NB4 (cell line): Measurements from ENCODE around the gene PDIA5.

Experiments
- DNase-seq: peaks from one replicate; pipeline ENCODE4 v3.0.0; 2010; ENCODE audit warnings: low read depth
- H3K4me3 ChIP-seq: one replicate; pipeline ENCODE4 v1.5.1; 2011; ENCODE audit warnings: mild to moderate bottlenecking, low read depth, low read length, moderate library complexity
- MYC ChIP-seq: IDR thresholded peaks from 2 replicates; pipeline ENCODE4 v1.6.1; 2011; ENCODE audit warnings: low read depth, low read length
- POLR2A ChIP-seq: IDR thresholded peaks from 2 replicates; pipeline ENCODE4 v1.6.1; 2011; ENCODE audit warnings: mild to moderate bottlenecking; ENCODE audit not compliant: insufficient read length; ENCODE audit errors: extremely low read depth
- TF ChIP-seq, protein P1 (sequence below): IDR thresholded peaks from one replicate; pipeline ENCODE4 v1.5.1; 2012; ENCODE audit warnings: low read depth, low read length
- TF ChIP-seq, protein P2 (sequence below): IDR thresholded peaks from 2 replicates; pipeline ENCODE4 v1.6.1; 2011; ENCODE audit warnings: low read depth, low read length

The PDIA5 gene

DNA sequence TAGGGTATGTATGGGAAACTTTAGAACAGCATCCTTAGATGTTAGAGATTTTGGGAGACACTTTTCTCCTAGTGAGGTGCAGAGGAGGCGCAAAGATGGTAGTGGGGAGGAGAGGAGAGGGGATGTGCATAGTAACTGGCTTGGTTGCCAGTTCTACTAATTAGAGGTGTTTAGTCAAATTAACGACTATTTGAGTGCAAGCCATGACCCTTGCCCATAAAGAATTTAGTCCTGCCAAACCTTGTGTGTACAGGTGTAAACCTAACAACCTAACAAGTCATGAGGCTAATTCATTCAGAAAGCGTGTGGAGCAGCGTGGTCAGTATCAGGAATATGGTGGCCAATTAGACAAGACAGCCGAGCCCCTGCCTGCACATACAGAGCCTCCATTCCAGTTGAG, 72.7 kb downstream of the PDIA5 start:
- no peak overlapping the region for H3K4me3 ChIP-seq
- no peak for DNase-seq
- TF ChIP-seq MYC = no peak
- TF ChIP-seq, protein P1, sequence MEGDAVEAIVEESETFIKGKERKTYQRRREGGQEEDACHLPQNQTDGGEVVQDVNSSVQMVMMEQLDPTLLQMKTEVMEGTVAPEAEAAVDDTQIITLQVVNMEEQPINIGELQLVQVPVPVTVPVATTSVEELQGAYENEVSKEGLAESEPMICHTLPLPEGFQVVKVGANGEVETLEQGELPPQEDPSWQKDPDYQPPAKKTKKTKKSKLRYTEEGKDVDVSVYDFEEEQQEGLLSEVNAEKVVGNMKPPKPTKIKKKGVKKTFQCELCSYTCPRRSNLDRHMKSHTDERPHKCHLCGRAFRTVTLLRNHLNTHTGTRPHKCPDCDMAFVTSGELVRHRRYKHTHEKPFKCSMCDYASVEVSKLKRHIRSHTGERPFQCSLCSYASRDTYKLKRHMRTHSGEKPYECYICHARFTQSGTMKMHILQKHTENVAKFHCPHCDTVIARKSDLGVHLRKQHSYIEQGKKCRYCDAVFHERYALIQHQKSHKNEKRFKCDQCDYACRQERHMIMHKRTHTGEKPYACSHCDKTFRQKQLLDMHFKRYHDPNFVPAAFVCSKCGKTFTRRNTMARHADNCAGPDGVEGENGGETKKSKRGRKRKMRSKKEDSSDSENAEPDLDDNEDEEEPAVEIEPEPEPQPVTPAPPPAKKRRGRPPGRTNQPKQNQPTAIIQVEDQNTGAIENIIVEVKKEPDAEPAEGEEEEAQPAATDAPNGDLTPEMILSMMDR = no peak
- TF ChIP-seq, protein P2, sequence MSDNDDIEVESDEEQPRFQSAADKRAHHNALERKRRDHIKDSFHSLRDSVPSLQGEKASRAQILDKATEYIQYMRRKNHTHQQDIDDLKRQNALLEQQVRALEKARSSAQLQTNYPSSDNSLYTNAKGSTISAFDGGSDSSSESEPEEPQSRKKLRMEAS = no peak
- no peak for TF ChIP-seq POLR2A

DNA sequence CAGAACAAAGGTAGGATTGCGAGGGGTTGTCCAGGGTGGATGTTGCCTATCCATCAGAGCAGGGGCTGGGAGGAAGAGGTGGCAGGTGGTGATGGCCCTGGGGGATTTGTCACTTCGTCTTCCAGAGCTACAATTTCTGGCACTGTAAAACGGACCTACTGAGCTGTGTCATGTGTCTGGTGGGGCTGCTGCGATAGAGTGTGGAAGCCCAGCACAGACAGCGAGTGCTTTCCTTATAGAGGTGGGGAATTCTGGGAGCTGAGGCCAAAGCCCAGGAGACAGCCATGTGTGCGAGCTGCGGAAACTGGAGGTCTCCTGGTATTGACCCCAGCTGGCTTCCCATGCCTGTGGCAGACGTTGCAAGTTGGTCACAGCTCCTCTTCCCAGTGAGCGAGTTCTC, 73.7 kb downstream of the PDIA5 start:
- DNase-seq = no peak
- TF ChIP-seq, protein P1 = no peak
- no peak for TF ChIP-seq POLR2A
- TF ChIP-seq MYC = no peak
- H3K4me3 ChIP-seq = no peak overlapping the region

DNA sequence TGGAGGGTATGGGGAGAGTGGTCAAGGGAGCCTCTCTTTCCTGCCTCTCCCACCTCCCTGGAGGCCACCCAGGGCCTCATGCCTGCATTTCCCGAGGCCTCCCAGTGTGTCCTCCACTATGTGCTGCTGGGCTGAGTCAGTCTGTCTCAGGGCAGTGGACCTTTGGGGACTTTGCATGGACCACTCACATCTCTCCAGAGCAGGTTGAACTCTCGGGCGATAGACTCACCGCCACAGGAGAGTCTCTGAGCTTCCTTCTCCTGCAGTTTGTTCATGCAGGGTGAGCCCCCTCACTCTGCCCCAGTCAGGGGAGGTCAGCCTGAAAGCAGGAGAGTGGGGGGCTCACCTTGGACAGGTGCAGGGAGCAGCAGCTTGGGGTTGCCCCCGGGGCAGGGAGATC, 74.5 kb downstream of the PDIA5 start:
- no peak overlapping the region for H3K4me3 ChIP-seq
- no peak for DNase-seq
- TF ChIP-seq, protein P2 = no peak
- TF ChIP-seq MYC (no peak), POLR2A (no peak)
- TF ChIP-seq, protein P1 = no peak

DNA sequence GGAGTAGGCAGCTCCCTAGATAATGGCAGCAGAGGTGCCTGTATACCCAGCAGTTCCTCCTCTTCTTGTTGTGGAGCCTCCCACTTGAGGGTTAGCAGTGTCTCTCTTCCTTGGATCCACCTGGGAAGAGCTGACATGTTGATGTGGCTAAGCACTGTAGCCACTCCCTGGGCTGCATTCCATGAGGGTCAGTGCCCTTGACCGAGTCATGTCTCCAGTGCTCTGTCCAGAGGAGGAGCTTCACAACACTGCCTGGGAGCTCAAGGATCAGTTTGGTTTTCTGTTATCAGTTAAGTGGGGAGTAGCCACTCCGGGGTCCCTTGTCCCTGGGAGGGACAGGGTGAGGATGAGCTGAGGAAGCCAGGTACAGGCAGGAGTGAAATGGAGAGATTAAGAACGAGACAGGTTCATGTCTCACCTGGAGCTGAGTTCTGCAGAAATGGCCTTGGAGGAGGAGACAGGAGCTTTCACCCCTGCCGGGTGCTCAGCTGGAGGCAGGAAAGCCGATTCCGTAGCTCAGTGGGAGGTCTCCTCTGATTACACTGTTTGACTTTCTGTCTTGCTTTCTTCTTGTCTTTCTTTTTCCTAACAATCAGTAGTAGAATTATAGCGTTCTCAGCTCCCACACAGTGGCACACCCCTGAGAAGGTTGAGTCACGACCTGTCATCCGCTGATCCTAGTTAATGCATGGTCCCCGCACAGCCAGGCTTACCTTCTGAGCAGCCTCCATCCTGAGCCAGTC, 77.0 kb downstream of the PDIA5 start:
- H3K4me3 ChIP-seq = no peak overlapping the region
- no peak for DNase-seq
- TF ChIP-seq POLR2A (no peak), MYC (no peak)
- TF ChIP-seq, protein P1 = no peak
- TF ChIP-seq, protein P2 = no peak

DNA sequence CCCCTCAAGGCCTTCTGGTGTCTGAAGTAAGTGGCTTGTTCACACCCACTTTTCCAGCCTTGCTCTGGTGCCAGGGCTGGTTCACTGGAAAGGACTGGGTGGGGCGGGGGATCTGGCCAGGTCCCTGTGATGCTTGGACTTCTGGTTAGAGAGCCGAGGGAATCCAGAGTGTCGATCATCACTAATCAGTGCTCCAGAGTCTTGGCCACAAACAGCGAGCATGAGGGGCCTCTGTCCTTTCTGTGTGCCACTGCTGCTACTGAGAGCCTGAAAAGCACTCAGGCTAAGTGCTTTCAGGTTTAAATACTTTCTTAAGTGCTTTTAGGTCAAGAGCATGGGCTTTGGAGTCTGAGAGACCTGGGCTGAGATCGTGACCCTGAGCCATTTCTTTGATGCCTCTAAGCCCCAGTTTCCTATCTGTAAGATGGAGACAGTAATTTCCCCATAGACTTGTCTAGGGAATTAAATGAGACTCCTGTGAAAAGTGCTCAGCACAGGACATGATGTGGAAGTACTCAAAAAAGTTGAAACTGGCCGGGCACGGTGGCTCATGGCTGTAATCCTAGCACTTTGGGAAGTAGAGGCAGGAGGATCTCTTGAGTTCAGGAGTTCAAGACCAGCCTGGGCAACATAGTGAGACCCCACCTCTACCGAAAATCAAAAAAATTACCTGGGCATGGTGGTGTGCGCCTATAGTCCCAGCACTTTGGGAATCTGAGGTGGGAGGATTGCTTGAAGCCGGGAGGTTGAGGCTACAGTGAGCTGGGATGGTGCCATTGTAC, 81.1 kb downstream of the PDIA5 start:
- no peak for DNase-seq
- no peak overlapping the region for H3K4me3 ChIP-seq
- TF ChIP-seq, protein P2 = no peak
- TF ChIP-seq POLR2A (no peak), MYC (no peak)
- TF ChIP-seq, protein P1 = no peak
